ENCODE results near the gene NKAIN2.

The NKAIN2 gene

GRCh38 chr6:124073820-124074587 lies 270.3 kb downstream of the NKAIN2 start:
- in situ Hi-C loops (cut with MboI; ENCODE audit: low sequenced_read_pairs), result no loop called here

DNA sequence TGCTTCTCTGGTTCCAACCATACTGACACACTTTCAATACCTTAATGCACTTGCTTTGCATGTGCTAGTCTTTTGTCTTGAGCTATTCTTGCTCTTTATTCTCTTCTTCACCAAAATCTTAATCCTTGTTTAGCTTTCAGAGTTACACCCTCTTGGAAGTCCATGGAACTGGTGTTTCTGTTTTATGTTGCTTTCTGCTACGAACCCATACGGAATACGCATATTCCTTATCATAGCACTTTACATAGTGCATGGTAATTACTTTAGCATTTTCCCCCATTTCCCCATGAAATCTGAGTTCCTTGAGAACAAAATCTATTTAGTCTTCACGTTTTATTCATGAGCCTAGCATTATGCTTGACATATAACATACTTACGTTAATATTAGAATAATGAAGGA lies 270.9 kb downstream of the NKAIN2 start:
- in situ Hi-C loops (cut with MboI; ENCODE audit: low sequenced_read_pairs), result no loop called here

GRCh38 chr6:124076336-124077048 lies 272.8 kb downstream of the NKAIN2 start:
- in situ Hi-C loops (cut with MboI; ENCODE audit: low sequenced_read_pairs), result no loop called here

GRCh38 chr6:124078169-124078568 lies 274.5 kb downstream of the NKAIN2 start:
- in situ Hi-C loops (cut with MboI; ENCODE audit: low sequenced_read_pairs), result no loop called here

- in situ Hi-C loops (cut with MboI; ENCODE audit: low sequenced_read_pairs), result no loop called here
Observed at GRCh38 chr6:124080483-124080882, 276.8 kb downstream of the NKAIN2 start.

- in situ Hi-C loops (cut with MboI; ENCODE audit: low sequenced_read_pairs), result no loop called here
Observed at GRCh38 chr6:124090491-124090890, 286.8 kb downstream of the NKAIN2 start.

DNA sequence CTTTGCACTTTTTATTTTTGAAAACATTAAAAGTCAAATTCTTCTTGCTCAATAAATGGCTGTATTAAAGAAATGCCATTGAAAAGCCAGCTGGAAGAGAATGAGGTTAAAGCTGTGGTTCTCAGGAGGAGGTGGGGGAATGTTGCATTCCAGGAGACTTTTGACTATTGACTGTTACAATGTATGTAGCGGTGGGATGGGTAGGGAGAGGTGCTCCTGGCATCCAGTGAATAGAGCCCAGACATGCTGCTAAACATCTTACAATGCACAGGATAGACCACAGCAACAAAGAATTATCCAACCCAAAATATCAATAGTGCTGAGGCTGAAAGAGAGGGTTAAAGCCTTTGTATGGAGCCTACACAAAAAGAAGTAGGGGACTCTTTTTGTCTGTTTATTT lies 295.9 kb downstream of the NKAIN2 start:
- in situ Hi-C loops (cut with MboI; ENCODE audit: low sequenced_read_pairs), result no loop called here

DNA sequence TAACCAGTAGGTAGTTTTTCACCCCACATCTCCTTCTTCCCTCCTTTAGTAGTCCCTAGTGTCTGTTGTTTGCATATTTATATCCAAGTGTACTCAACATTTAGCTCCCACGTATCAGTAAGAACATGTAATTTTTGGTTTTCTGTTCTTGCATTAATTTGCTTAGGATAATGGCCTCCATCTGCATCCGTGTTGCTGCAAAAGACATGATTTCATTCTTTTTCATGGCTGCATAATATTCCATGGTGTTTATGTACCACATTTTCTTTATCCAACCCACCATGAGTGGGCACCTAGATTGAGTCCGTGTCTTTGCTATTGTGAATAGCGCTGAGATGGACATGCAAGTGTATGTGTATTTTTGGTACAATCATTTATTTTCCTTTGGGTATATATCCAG lies 306.8 kb downstream of the NKAIN2 start:
- in situ Hi-C loops (cut with MboI; ENCODE audit: low sequenced_read_pairs), result no loop called here

DNA sequence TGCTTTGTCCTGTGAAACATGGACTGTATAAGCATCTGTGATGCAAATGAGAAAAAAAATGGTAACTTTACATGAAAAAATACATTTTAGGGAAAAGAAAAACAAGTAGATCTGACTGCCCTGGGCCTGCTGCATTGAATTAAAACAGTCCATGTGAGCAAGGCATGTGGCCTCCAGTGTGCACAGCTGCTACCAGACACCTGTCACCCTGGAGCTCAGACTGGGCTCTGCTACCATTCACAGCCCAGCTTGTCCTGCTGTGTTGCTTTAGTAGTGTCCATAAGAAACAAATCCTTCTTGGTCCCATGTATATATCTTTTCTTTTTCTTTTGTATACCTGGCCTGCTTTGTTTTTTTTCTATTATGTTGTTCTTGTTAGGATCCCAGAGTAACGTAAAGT lies 315.9 kb downstream of the NKAIN2 start:
- in situ Hi-C loops (cut with MboI; ENCODE audit: low sequenced_read_pairs), result no loop called here

DNA sequence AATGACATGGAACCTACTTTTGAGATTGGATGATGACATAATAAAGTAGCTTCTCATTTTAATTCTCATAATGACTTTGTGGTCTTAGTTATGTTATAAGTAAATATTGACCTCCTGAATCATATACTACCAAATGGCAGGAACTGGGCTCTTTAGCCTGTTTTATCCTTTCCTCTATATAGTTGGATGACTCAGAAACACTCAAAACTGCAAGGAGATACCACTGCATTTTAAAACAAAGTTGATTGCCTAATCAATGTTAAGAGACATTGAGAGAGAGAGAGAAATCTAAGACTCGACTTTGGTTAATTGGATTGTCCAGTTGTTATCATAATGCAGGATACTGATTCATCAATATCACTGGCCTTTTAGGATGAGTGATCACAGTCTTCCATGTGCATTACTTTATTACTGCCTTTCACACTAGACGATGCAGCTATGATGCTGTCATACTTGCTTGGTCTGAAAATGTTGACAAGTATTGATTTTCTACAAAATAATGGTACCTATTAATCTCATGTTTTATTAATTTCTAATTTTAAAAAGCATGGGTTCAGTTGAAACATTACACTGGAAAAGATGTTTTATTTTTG lies 320.0 kb downstream of the NKAIN2 start:
- in situ Hi-C loops (cut with MboI; ENCODE audit: low sequenced_read_pairs), result no loop called here

GRCh38 chr6:124131259-124131658 lies 327.6 kb downstream of the NKAIN2 start:
- in situ Hi-C loops (cut with MboI; ENCODE audit: low sequenced_read_pairs), result no loop called here

GRCh38 chr6:124131779-124132178 lies 328.1 kb downstream of the NKAIN2 start:
- in situ Hi-C loops (cut with MboI; ENCODE audit: low sequenced_read_pairs), result no loop called here

- in situ Hi-C loops (cut with MboI; ENCODE audit: low sequenced_read_pairs), result no loop called here
Observed at GRCh38 chr6:124132256-124132655, 328.6 kb downstream of the NKAIN2 start.

GRCh38 chr6:124142852-124143251 lies 339.2 kb downstream of the NKAIN2 start:
- in situ Hi-C loops (cut with MboI; ENCODE audit: low sequenced_read_pairs), result no loop called here

GRCh38 chr6:124143435-124143834 lies 339.8 kb downstream of the NKAIN2 start:
- in situ Hi-C loops (cut with MboI; ENCODE audit: low sequenced_read_pairs), result no loop called here

DNA sequence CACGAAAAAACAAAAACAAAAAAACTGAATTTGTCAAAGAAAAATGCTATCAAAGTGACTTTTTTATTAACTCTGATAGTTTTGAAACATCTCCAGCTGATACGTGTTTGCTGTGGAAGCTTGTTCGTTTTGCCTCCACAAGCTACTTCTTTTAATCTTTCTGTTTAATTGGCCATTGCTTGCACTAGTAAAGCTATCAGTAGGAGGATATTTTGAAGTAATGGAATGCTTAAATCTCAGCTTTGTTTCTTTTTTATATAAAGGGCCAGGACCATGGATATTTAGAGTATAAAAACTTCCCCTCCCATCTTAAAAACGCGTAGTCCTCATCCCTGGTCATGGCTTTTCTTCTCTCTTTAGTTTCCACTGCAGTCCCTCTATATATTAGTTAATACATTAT lies 344.0 kb downstream of the NKAIN2 start:
- in situ Hi-C loops (cut with MboI; ENCODE audit: low sequenced_read_pairs), result no loop called here

- in situ Hi-C loops (cut with MboI; ENCODE audit: low sequenced_read_pairs), result no loop called here
Observed at GRCh38 chr6:124148236-124148957, 344.7 kb downstream of the NKAIN2 start.

DNA sequence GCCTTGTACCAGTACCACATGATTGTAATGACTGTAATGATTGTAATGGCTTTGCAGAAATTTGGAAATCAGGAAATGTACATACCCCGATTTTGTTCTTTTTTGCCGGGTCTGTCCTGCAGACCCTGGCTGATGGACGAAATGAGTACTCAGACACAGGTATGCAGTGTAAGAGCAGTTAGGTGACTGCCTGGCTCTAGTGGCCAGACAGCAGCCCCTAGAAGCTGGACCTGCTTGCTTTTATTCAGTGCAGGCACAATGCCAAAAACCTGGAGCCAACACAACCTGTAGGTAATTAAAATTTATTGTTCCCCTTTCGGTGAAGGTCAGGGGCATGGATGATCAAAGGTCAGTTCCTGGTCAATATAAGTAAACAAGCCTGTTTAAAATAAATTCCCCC lies 346.0 kb downstream of the NKAIN2 start:
- in situ Hi-C loops (cut with MboI; ENCODE audit: low sequenced_read_pairs), result no loop called here

DNA sequence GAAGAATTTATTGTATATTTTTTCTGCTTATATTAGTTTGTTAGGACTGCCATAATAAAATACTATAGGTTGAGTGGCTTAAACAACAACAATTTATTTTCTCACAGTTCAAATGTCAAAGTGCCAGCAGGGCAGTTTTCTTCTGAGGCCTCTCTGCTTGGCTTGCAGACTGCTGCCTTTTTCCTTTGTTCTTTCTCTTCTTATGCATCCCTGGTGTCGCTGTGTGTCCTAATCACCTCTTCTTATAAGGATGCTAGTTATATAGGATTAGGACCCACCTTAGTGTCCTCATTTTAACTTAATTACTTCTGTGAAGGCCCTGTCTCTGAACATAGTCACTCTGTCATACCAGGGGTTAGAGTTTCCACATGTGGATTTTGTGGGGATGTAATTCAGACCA lies 354.4 kb downstream of the NKAIN2 start:
- in situ Hi-C loops (cut with MboI; ENCODE audit: low sequenced_read_pairs), result no loop called here

DNA sequence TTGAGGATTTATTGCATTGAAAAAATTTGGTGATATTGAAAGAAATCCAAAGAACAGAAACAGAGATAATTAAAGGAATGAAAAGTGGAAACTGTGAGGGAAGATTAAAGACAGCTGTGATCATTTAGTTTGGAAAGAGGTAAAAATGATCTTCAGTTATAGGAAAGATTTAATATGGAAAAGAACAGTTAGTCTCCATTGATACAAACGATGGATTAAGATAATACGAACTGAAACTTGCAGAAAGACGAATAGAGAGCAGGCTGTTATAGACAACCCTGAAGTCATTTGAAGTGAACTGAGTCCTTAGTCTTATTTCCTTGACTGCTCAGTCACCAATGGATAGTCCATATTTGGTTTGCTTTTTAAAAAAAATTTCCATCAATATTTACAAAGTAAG lies 360.0 kb downstream of the NKAIN2 start:
- in situ Hi-C loops (cut with MboI; ENCODE audit: low sequenced_read_pairs), result no loop called here

DNA sequence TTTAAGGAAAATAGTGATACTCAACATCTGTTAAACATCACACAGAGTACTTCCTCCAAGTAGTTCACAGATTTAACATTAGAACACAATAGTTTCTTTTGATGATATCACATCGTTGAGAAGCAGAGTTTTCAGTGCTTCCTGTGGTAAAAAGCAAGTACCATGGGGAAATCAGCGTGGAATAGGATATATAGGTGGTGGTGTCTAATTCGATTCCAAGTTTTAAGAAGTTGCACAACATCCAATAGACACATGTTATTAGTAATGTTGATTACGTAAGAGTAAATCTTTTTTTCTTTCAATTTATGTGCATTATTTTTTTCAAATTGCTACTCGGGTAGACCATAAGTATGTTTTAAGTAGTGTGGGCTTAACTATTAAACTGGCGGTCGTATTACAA lies 360.7 kb downstream of the NKAIN2 start:
- in situ Hi-C loops (cut with MboI; ENCODE audit: low sequenced_read_pairs), result no loop called here
